ENCODE results near the gene MED13L. TPM values are rescaled to one million over a fixed set of nuclear protein-coding genes. Genes with fewer than 3 reads are reported as not detected.

MED13L gene
- total RNA-seq, 2 experiments from 2014 or later = 42.4 to 46.0 TPM

DNA sequence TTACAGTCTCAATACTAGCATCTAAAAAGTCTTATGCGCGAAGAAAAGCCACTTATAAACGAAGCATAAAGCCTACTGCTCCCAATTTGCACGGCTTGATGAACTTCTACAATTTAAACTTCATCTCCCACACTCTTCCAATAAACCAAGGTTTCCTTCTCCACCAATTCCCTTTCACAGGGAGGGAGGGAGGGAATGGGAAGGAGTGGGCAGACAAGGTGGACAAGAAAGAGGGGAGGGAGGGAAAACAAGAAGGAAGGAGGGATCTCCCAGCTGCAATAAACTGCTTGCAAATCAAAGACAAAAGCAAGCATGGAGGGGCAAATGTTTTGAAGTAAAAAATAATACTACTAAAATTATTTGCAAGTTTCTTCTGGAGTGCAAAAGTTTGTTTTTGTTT, 64.5 kb downstream of the MED13L start:
- H3K9me3 Mint-ChIP-seq = no peaks in the 10 kb centered on the region
- CTCF ChIA-PET = no interaction called here
- no peak for DNase-seq
- intact Hi-C loops (cut with micrococcal nuclease) = no loop called here
- H3K36me3 Mint-ChIP-seq (ENCODE audit: low read depth) = no peaks in the 10 kb centered on the region
- no peak overlapping the region for H3K27ac Mint-ChIP-seq
- H3K27me3 Mint-ChIP-seq (ENCODE audit: low read depth) = no peaks in the 10 kb centered on the region
- H3K4me3 Mint-ChIP-seq = no peak overlapping the region
- H3K4me1 Mint-ChIP-seq (ENCODE audit: low read depth) = peaks cover 73% of the 10 kb centered on the region

- peaks cover 65% of the 10 kb centered on the region for H3K4me1 Mint-ChIP-seq (ENCODE audit: low read depth)
- no peaks in the 10 kb centered on the region for H3K27me3 Mint-ChIP-seq (ENCODE audit: low read depth)
- CTCF ChIA-PET = interaction anchor here (0.7 kb wide), 1 partner anchor 163 kb away, joined by 3 read pairs; no protein-coding TSS in a partner anchor
- H3K27ac Mint-ChIP-seq = no peak overlapping the region
- H3K4me3 Mint-ChIP-seq = peak overlapping the region; percentile 49
- no peak for DNase-seq
- intact Hi-C loops (cut with micrococcal nuclease) = no loop called here
- no peaks in the 10 kb centered on the region for H3K9me3 Mint-ChIP-seq
- H3K36me3 Mint-ChIP-seq (ENCODE audit: low read depth) = no peaks in the 10 kb centered on the region
These were observed 66.7 kb downstream of the MED13L start for GRCh38 chr12:116210762-116211161.

DNA sequence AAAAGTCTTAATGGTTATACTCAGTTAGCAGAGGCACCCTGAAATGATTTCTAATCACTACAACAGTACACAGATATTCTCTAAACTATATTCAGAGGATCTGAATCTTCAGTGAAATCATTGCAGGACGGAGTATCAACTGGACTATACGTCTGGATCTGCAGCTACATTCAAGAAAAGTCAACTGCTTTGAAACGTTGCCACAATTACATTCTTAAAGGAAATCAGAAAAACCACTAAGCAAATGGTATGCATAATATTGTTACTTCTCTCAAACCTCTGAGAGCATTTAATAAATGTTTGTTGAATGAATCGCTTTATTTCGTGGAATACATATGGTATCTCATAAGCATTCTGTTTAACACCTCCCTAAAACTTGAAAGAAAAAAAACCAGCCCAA, 67.4 kb downstream of the MED13L start:
- CTCF ChIA-PET = interaction anchor here (0.7 kb wide), 1 partner anchor 162 kb away, joined by 3 read pairs; no protein-coding TSS in a partner anchor
- no peaks in the 10 kb centered on the region for H3K9me3 Mint-ChIP-seq
- H3K27me3 Mint-ChIP-seq (ENCODE audit: low read depth) = no peaks in the 10 kb centered on the region
- intact Hi-C loops (cut with micrococcal nuclease) = no loop called here
- H3K27ac Mint-ChIP-seq = no peak overlapping the region
- H3K36me3 Mint-ChIP-seq (ENCODE audit: low read depth) = no peaks in the 10 kb centered on the region
- no peak for DNase-seq
- H3K4me1 Mint-ChIP-seq (ENCODE audit: low read depth) = peaks cover 59% of the 10 kb centered on the region
- H3K4me3 Mint-ChIP-seq = no peak overlapping the region

DNA sequence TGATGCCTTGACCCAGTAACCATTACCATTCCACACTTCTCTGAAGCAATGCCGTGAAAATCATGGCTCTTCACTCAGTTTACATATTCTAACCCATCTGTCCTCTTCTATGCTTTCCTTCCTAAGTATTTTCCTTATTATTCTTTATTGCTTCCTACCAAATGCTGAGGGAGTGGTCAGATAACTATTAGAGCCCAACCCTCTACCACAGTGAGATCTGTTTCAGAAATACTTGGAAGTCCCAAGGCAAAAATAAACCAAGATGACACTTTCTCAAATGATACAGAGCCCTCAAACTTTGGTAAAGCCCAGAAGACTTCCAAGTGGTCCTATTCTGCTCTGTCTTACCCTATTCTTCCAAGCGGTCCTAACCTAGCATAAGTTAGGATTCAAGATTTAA, 68.0 kb downstream of the MED13L start:
- no peak overlapping the region for H3K27ac Mint-ChIP-seq
- intact Hi-C loops (cut with micrococcal nuclease) = no loop called here
- H3K4me3 Mint-ChIP-seq = no peak overlapping the region
- peaks cover under 1% of the 10 kb centered on the region for H3K36me3 Mint-ChIP-seq (ENCODE audit: low read depth)
- no peak for DNase-seq
- no peaks in the 10 kb centered on the region for H3K27me3 Mint-ChIP-seq (ENCODE audit: low read depth)
- CTCF ChIA-PET = no interaction called here
- no peaks in the 10 kb centered on the region for H3K9me3 Mint-ChIP-seq
- peaks cover 55% of the 10 kb centered on the region for H3K4me1 Mint-ChIP-seq (ENCODE audit: low read depth)

- DNase-seq = no peak
- Mint-ChIP-seq H3K4me3 (no peak overlapping the region), H3K27me3 (ENCODE audit: low read depth) (no peaks in the 10 kb centered on the region), H3K4me1 (ENCODE audit: low read depth) (peaks cover 50% of the 10 kb centered on the region), H3K36me3 (ENCODE audit: low read depth) (peaks cover 4% of the 10 kb centered on the region), H3K9me3 (no peaks in the 10 kb centered on the region), H3K27ac (no peak overlapping the region)
- CTCF ChIA-PET = no interaction called here
- intact Hi-C loops (cut with micrococcal nuclease) = no loop called here
These were observed 70.2 kb downstream of the MED13L start for GRCh38 chr12:116207274-116207673.

- peaks cover 50% of the 10 kb centered on the region for H3K4me1 Mint-ChIP-seq (ENCODE audit: low read depth)
- CTCF ChIA-PET = no interaction called here
- no peak overlapping the region for H3K27ac Mint-ChIP-seq
- intact Hi-C loops (cut with micrococcal nuclease) = no loop called here
- H3K9me3 Mint-ChIP-seq = no peaks in the 10 kb centered on the region
- no peak overlapping the region for H3K4me3 Mint-ChIP-seq
- H3K36me3 Mint-ChIP-seq (ENCODE audit: low read depth) = peaks cover 4% of the 10 kb centered on the region
- DNase-seq = no peak
- H3K27me3 Mint-ChIP-seq (ENCODE audit: low read depth) = no peaks in the 10 kb centered on the region
These were observed 70.7 kb downstream of the MED13L start for GRCh38 chr12:116206828-116207227.

- Mint-ChIP-seq H3K9me3 (no peaks in the 10 kb centered on the region), H3K4me3 (no peak overlapping the region), H3K27me3 (ENCODE audit: low read depth) (no peaks in the 10 kb centered on the region), H3K36me3 (ENCODE audit: low read depth) (peaks cover 4% of the 10 kb centered on the region), H3K27ac (no peak overlapping the region), H3K4me1 (ENCODE audit: low read depth) (peaks cover 48% of the 10 kb centered on the region)
- intact Hi-C loops (cut with micrococcal nuclease) = no loop called here
- no peak for DNase-seq
- CTCF ChIA-PET = interaction anchor here (0.7 to 1.7 kb wide), 3 partner anchors 10 to 273 kb away, joined by 3 to 6 read pairs (median 6); no protein-coding TSS in a partner anchor
These were observed 72.7 kb downstream of the MED13L start for GRCh38 chr12:116204785-116205184.

- DNase-seq = no peak
- CTCF ChIA-PET = interaction anchor here (0.6 to 1.7 kb wide), 2 partner anchors 10 to 32 kb away, joined by 3 to 6 read pairs; no protein-coding TSS in a partner anchor
- H3K4me3 Mint-ChIP-seq = no peak overlapping the region
- intact Hi-C loops (cut with micrococcal nuclease) = no loop called here
- H3K4me1 Mint-ChIP-seq (ENCODE audit: low read depth) = peaks cover 46% of the 10 kb centered on the region
- no peak overlapping the region for H3K27ac Mint-ChIP-seq
- H3K27me3 Mint-ChIP-seq (ENCODE audit: low read depth) = no peaks in the 10 kb centered on the region
- H3K9me3 Mint-ChIP-seq = no peaks in the 10 kb centered on the region
- peaks cover 4% of the 10 kb centered on the region for H3K36me3 Mint-ChIP-seq (ENCODE audit: low read depth)
These were observed 73.3 kb downstream of the MED13L start for GRCh38 chr12:116204169-116204568.

GRCh38 chr12:116202940-116203339, 74.6 kb downstream of the MED13L start:
- no peak for DNase-seq
- CTCF ChIA-PET = no interaction called here
- Mint-ChIP-seq H3K4me1 (ENCODE audit: low read depth) (peaks cover 52% of the 10 kb centered on the region), H3K4me3 (no peak overlapping the region), H3K36me3 (ENCODE audit: low read depth) (peaks cover 4% of the 10 kb centered on the region), H3K9me3 (no peaks in the 10 kb centered on the region), H3K27me3 (ENCODE audit: low read depth) (no peaks in the 10 kb centered on the region), H3K27ac (no peak overlapping the region)
- intact Hi-C loops (cut with micrococcal nuclease) = no loop called here

GRCh38 chr12:116202433-116202832, 75.1 kb downstream of the MED13L start:
- H3K36me3 Mint-ChIP-seq (ENCODE audit: low read depth) = peaks cover 4% of the 10 kb centered on the region
- CTCF ChIA-PET = interaction anchor here (0.7 to 1.6 kb wide), 2 partner anchors 33 to 225 kb away, joined by 3 to 7 read pairs; no protein-coding TSS in a partner anchor
- H3K4me3 Mint-ChIP-seq = no peak overlapping the region
- peaks cover 50% of the 10 kb centered on the region for H3K4me1 Mint-ChIP-seq (ENCODE audit: low read depth)
- DNase-seq = no peak
- intact Hi-C loops (cut with micrococcal nuclease) = no loop called here
- H3K27me3 Mint-ChIP-seq (ENCODE audit: low read depth) = no peaks in the 10 kb centered on the region
- no peak overlapping the region for H3K27ac Mint-ChIP-seq
- no peaks in the 10 kb centered on the region for H3K9me3 Mint-ChIP-seq

DNA sequence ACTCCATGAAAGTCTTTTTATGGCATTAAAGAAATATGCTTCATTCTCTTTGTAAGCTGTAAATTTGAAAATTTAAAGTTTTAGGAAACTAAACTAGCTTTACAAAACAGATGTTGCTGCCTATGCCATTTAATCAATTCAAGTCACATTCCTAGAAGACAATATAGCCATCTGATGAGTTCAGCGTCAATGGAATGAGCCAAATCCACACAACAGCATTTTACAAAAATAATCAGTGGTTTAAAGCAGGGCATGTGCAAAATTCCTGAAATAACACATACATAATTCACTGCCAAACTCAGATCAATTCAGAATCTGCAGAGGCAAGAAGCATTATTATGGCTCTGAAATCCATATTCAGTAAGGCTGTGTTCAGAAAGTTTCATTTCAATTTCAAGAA, 75.6 kb downstream of the MED13L start:
- Mint-ChIP-seq H3K4me1 (ENCODE audit: low read depth) (peaks cover 51% of the 10 kb centered on the region), H3K27ac (no peak overlapping the region), H3K27me3 (ENCODE audit: low read depth) (no peaks in the 10 kb centered on the region), H3K4me3 (no peak overlapping the region), H3K36me3 (ENCODE audit: low read depth) (peaks cover 4% of the 10 kb centered on the region), H3K9me3 (no peaks in the 10 kb centered on the region)
- DNase-seq = no peak
- intact Hi-C loops (cut with micrococcal nuclease) = no loop called here
- CTCF ChIA-PET = interaction anchor here (0.7 to 1.6 kb wide), 2 partner anchors 34 to 224 kb away, joined by 3 to 7 read pairs; no protein-coding TSS in a partner anchor

DNA sequence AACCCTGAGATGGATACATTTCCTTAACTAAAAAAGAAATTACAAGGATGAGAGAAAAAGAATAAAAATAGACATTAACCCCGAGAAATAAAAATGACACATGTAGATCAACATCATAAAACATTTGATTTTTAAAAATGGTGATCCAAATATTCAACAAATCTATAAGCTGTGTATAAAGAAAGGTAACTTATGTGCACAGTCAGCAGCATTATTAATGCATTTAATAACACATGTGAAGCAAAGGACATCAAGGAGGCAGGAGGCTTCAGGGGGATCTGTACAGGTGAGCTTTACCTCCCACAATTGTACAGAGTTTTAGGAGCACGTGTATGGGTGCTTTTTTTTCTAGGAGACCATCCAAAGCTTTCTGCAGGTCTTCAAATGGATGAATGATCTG, 76.1 kb downstream of the MED13L start:
- DNase-seq = no peak
- Mint-ChIP-seq H3K27me3 (ENCODE audit: low read depth) (no peaks in the 10 kb centered on the region), H3K9me3 (no peaks in the 10 kb centered on the region), H3K4me3 (no peak overlapping the region), H3K4me1 (ENCODE audit: low read depth) (peaks cover 49% of the 10 kb centered on the region), H3K27ac (no peak overlapping the region), H3K36me3 (ENCODE audit: low read depth) (peaks cover 4% of the 10 kb centered on the region)
- intact Hi-C loops (cut with micrococcal nuclease) = no loop called here
- CTCF ChIA-PET = interaction anchor here (0.6 to 1.6 kb wide), 2 partner anchors 34 to 209 kb away, joined by 3 to 7 read pairs; no protein-coding TSS in a partner anchor

DNA sequence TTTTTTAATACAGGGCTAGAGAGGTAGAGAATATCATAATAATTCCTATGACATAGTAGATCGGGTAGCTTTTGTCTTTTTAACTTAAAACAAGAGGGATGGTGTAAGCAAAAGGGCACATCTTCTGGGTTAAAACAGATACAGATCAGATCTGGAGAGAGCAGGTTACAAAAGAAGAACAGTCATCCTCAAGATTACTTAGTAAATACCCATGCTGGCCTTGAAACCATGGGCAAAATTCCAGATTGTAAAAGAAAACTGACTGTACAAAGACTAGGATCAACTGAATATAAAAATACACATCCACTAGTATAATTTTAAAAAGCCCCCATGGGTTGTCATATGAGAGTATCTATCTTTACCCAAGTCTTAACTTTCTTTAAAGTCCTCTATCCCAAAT, 76.7 kb downstream of the MED13L start:
- no peak overlapping the region for H3K27ac Mint-ChIP-seq

More for the DNA sequence above, 76.7 kb downstream of the MED13L start:
- no peak for DNase-seq
- H3K4me1 Mint-ChIP-seq (ENCODE audit: low read depth) = peaks cover 49% of the 10 kb centered on the region
- intact Hi-C loops (cut with micrococcal nuclease) = no loop called here
- no peaks in the 10 kb centered on the region for H3K9me3 Mint-ChIP-seq
- H3K4me3 Mint-ChIP-seq = no peak overlapping the region
- no peaks in the 10 kb centered on the region for H3K27me3 Mint-ChIP-seq (ENCODE audit: low read depth)
- CTCF ChIA-PET = interaction anchor here (1.6 kb wide), 1 partner anchor 35 kb away, joined by 7 read pairs; no protein-coding TSS in a partner anchor
- peaks cover 4% of the 10 kb centered on the region for H3K36me3 Mint-ChIP-seq (ENCODE audit: low read depth)
